ENCODE measurements around the gene KRABD2.
"Not testable (repeated sequence)": the region's sequence is repeated elsewhere in the genome, so short reads cannot be mapped to it uniquely, and the experiment has no call there.

DNA sequence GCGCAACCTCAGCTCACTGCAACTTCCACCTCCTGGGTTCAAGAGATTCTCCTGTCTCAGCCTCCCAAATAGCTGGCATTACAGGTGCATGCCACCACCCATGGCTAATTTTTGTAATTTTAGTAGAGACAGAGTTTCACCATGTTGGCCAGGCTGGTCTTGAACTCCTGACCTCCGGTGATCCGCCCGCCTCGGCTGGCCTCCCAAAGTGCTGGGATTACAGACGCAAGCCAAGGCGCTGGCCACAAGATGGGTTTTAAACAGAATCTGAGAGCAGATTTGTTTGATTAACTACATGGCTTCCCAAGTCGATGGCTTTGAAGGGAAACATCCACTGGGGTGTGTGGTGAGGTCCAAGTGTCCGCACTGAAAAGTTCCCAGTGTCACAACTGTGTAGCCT, 18.0 kb upstream of the KRABD2 start:
- TF ChIP-seq, protein P1, sequence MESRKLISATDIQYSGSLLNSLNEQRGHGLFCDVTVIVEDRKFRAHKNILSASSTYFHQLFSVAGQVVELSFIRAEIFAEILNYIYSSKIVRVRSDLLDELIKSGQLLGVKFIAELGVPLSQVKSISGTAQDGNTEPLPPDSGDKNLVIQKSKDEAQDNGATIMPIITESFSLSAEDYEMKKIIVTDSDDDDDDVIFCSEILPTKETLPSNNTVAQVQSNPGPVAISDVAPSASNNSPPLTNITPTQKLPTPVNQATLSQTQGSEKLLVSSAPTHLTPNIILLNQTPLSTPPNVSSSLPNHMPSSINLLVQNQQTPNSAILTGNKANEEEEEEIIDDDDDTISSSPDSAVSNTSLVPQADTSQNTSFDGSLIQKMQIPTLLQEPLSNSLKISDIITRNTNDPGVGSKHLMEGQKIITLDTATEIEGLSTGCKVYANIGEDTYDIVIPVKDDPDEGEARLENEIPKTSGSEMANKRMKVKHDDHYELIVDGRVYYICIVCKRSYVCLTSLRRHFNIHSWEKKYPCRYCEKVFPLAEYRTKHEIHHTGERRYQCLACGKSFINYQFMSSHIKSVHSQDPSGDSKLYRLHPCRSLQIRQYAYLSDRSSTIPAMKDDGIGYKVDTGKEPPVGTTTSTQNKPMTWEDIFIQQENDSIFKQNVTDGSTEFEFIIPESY (IDR thresholded peaks at IDR 0.05; ENCODE audit: extremely low read depth, insufficient replicate concordance, low read length): not testable (repeated sequence)
- TF ChIP-seq, protein P2, sequence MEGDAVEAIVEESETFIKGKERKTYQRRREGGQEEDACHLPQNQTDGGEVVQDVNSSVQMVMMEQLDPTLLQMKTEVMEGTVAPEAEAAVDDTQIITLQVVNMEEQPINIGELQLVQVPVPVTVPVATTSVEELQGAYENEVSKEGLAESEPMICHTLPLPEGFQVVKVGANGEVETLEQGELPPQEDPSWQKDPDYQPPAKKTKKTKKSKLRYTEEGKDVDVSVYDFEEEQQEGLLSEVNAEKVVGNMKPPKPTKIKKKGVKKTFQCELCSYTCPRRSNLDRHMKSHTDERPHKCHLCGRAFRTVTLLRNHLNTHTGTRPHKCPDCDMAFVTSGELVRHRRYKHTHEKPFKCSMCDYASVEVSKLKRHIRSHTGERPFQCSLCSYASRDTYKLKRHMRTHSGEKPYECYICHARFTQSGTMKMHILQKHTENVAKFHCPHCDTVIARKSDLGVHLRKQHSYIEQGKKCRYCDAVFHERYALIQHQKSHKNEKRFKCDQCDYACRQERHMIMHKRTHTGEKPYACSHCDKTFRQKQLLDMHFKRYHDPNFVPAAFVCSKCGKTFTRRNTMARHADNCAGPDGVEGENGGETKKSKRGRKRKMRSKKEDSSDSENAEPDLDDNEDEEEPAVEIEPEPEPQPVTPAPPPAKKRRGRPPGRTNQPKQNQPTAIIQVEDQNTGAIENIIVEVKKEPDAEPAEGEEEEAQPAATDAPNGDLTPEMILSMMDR (IDR thresholded peaks at IDR 0.05 in 2 of 3, conservative IDR thresholded peaks at IDR 0.05 in 1 of 3; ENCODE audit: borderline replicate concordance in 1 of 3, insufficient read depth in 1 of 3, low read depth in 2 of 3, low read length in 2 of 3): not testable (repeated sequence)
- not testable (repeated sequence) for TF ChIP-seq POLR2AphosphoS5 (IDR thresholded peaks at IDR 0.05; ENCODE audit: low read depth, low read length); POLR2A (IDR thresholded peaks at IDR 0.05; ENCODE audit: borderline replicate concordance, extremely low read depth, insufficient read depth, insufficient read length); MAX (IDR thresholded peaks at IDR 0.05); FOSL1 (IDR thresholded peaks at IDR 0.05; ENCODE audit: low read depth); EZH2 (IDR thresholded peaks at IDR 0.05); EGR1 (IDR thresholded peaks at IDR 0.05; ENCODE audit: low read depth); YY1 (IDR thresholded peaks at IDR 0.05; ENCODE audit: extremely low read depth, insufficient replicate concordance, low read depth, low read length); JUND (IDR thresholded peaks at IDR 0.05); ELF1 (IDR thresholded peaks at IDR 0.05; ENCODE audit: borderline replicate concordance, low read depth); SP1 (IDR thresholded peaks at IDR 0.05; ENCODE audit: low read depth); EZH2phosphoT487 (IDR thresholded peaks at IDR 0.05; ENCODE audit: borderline replicate concordance)
- TF ChIP-seq, protein P3, sequence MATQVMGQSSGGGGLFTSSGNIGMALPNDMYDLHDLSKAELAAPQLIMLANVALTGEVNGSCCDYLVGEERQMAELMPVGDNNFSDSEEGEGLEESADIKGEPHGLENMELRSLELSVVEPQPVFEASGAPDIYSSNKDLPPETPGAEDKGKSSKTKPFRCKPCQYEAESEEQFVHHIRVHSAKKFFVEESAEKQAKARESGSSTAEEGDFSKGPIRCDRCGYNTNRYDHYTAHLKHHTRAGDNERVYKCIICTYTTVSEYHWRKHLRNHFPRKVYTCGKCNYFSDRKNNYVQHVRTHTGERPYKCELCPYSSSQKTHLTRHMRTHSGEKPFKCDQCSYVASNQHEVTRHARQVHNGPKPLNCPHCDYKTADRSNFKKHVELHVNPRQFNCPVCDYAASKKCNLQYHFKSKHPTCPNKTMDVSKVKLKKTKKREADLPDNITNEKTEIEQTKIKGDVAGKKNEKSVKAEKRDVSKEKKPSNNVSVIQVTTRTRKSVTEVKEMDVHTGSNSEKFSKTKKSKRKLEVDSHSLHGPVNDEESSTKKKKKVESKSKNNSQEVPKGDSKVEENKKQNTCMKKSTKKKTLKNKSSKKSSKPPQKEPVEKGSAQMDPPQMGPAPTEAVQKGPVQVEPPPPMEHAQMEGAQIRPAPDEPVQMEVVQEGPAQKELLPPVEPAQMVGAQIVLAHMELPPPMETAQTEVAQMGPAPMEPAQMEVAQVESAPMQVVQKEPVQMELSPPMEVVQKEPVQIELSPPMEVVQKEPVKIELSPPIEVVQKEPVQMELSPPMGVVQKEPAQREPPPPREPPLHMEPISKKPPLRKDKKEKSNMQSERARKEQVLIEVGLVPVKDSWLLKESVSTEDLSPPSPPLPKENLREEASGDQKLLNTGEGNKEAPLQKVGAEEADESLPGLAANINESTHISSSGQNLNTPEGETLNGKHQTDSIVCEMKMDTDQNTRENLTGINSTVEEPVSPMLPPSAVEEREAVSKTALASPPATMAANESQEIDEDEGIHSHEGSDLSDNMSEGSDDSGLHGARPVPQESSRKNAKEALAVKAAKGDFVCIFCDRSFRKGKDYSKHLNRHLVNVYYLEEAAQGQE (IDR thresholded peaks at IDR 0.05; ENCODE audit: low read depth): not testable (repeated sequence)
